K562 (cell line): ENCODE results near the gene VPS11. TPM values are rescaled to one million over a fixed set of nuclear protein-coding genes. Genes with fewer than 3 reads are reported as not detected.

Experiments used
- BRD4 ChIP-seq: fragments of 200-600 bp; sonication (generic); IDR thresholded peaks from 2 replicates; pipeline ENCODE4 v1.6.1; 2017; ENCODE audit warnings: inconsistent platforms
- FUS ChIP-seq: fragments of 200-400 bp; formaldehyde crosslinking; optimal IDR thresholded peaks from 2 replicates; pipeline ENCODE3; 2017; ENCODE audit warnings: low read depth, low read length
- MCM5 ChIP-seq: fragments of 450-650 bp; IDR thresholded peaks from 2 replicates; pipeline ENCODE4 v1.6.1; 2016; ENCODE audit warnings: low read depth
- PCBP2 ChIP-seq: fragments of 200-400 bp; formaldehyde crosslinking; IDR thresholded peaks from 2 replicates; pipeline ENCODE4 v1.6.1; 2018; ENCODE audit warnings: low read length, low read depth, mild to moderate bottlenecking, moderate library complexity; ENCODE audit not compliant: poor library complexity, severe bottlenecking
- TAF15 ChIP-seq: fragments of 200-400 bp; formaldehyde crosslinking; IDR thresholded peaks from 2 replicates; pipeline ENCODE4 v1.6.1; 2017; ENCODE audit warnings: mild to moderate bottlenecking, low read depth, low read length, moderate library complexity
- ZBTB43 ChIP-seq: sonication (generic); formaldehyde crosslinking; IDR thresholded peaks from 2 replicates; pipeline ENCODE4 v1.8.0; 2023; ENCODE audit warnings: mild to moderate bottlenecking, missing genetic modification reagents
- ZKSCAN8 ChIP-seq: fragments of 200-800 bp; sonication (Bioruptor generic); IDR thresholded peaks from 2 replicates; pipeline ENCODE4 v1.6.1; 2016; ENCODE audit warnings: missing genetic modification characterization, missing compliant biosample characterization
- ZNF174 ChIP-seq: fragments of 250-450 bp; sonication (Bioruptor Pico); IDR thresholded peaks from 2 replicates; pipeline ENCODE4 v1.4.0; 2020; ENCODE audit warnings: mild to moderate bottlenecking
- polyA plus RNA-seq, 8 experiments: library from polyadenylated mRNA; depleted of rRNA in 4 of 8; stranded (reverse) in 5 of 8; unstranded in 3 of 8; fragments of >200 nt; fragmentation: Nextera tagmentation in 2 of 8; fragmentation: Illumina TruSeq in 1 of 8; extraction: Ambion mirVana in 2 of 8; extraction: Trizol in 1 of 8; gene quantifications; 2 replicates each; pipeline versions ENCODE4 v1.2.1 to v1.2.3, GENCODE V29; 2011 to 2014; ENCODE audit warnings: inconsistent platforms in 1 of 8, missing spikeins in 1 of 8
- total RNA-seq, 7 experiments: library from RNA; depleted of rRNA in 6 of 7; stranded (reverse); fragments of >200 nt in 6 of 7; fragmentation: Illumina TruSeq in 2 of 7; extraction: Trizol in 2 of 7; gene quantifications; 2 replicates each; pipeline versions ENCODE4 v1.2.1 to v1.2.3, GENCODE V29; 2011 to 2021; ENCODE audit warnings: low replicate concordance in 1 of 7
- TF ChIP-seq, protein P1 (sequence below): conservative IDR thresholded peaks from 2 replicates; pipeline ENCODE4 v1.6.1; 2011; ENCODE audit warnings: low read depth, mild to moderate bottlenecking, low read length; ENCODE audit not compliant: control insufficient read depth
- TF ChIP-seq, protein P2 (sequence below): IDR thresholded peaks from 2 replicates; pipeline ENCODE4 v1.6.1; 2011; ENCODE audit not compliant: insufficient read length; ENCODE audit errors: extremely low read depth
- TF ChIP-seq, protein P3 (sequence below): sonication (generic); formaldehyde crosslinking; IDR thresholded peaks from 2 replicates; pipeline ENCODE4 v1.8.0; 2022; ENCODE audit warnings: mild to moderate bottlenecking, missing genetic modification reagents, borderline replicate concordance
- TF ChIP-seq, protein P4 (sequence below): fragments of 250-450 bp; sonication (Bioruptor Pico); IDR thresholded peaks from 2 replicates; pipeline ENCODE4 v1.5.0; 2020; ENCODE audit warnings: mild to moderate bottlenecking

VPS11 gene
- total and polyA plus RNA-seq, 9 of the 15 experiments (the other 6 are each of a cell fraction or from before 2014, with no cell fraction given), result 14.1 to 35.5 (median 27.5) TPM

DNA sequence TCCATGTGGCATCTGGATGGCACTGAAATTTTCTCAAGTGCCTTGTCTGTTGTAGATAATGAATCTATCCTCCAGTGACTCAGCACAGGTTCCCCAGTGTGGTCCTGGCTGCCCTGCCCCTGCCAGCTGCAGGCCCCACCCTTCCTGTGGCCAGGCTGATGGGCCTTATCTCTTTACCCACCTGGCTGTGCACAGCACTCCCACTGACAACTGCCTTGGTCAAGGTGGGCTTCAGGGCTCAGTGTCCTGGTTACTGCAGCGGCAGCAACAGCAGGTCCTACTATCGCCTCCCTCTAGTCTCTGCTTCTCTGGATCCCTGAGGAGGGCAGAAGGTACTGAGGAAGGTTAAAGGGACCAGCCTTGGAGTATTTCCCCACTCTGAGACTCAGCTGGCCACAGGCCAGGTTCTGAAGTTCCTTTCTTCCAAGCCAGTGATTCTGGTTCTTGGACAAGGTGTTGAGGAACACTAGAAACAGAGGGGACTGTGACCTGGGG, 20.2 kb downstream of the VPS11 start (continued):
- TF ChIP-seq, protein P1, sequence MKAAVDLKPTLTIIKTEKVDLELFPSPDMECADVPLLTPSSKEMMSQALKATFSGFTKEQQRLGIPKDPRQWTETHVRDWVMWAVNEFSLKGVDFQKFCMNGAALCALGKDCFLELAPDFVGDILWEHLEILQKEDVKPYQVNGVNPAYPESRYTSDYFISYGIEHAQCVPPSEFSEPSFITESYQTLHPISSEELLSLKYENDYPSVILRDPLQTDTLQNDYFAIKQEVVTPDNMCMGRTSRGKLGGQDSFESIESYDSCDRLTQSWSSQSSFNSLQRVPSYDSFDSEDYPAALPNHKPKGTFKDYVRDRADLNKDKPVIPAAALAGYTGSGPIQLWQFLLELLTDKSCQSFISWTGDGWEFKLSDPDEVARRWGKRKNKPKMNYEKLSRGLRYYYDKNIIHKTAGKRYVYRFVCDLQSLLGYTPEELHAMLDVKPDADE, result peak; percentile 97
- TF ChIP-seq ZKSCAN8 (peak; percentile 79), BRD4 (no peak), ZNF174 (no peak), FUS (no peak), TAF15 (no peak), MCM5 (no peak), PCBP2 (no peak), ZBTB43 (no peak)
- TF ChIP-seq, protein P2, sequence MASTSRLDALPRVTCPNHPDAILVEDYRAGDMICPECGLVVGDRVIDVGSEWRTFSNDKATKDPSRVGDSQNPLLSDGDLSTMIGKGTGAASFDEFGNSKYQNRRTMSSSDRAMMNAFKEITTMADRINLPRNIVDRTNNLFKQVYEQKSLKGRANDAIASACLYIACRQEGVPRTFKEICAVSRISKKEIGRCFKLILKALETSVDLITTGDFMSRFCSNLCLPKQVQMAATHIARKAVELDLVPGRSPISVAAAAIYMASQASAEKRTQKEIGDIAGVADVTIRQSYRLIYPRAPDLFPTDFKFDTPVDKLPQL, result no peak
- TF ChIP-seq, protein P3, sequence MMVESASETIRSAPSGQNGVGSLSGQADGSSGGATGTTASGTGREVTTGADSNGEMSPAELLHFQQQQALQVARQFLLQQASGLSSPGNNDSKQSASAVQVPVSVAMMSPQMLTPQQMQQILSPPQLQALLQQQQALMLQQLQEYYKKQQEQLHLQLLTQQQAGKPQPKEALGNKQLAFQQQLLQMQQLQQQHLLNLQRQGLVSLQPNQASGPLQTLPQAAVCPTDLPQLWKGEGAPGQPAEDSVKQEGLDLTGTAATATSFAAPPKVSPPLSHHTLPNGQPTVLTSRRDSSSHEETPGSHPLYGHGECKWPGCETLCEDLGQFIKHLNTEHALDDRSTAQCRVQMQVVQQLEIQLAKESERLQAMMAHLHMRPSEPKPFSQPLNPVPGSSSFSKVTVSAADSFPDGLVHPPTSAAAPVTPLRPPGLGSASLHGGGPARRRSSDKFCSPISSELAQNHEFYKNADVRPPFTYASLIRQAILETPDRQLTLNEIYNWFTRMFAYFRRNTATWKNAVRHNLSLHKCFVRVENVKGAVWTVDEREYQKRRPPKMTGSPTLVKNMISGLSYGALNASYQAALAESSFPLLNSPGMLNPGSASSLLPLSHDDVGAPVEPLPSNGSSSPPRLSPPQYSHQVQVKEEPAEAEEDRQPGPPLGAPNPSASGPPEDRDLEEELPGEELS (CRISPR knock-in tag), result no peak
- TF ChIP-seq, protein P4, sequence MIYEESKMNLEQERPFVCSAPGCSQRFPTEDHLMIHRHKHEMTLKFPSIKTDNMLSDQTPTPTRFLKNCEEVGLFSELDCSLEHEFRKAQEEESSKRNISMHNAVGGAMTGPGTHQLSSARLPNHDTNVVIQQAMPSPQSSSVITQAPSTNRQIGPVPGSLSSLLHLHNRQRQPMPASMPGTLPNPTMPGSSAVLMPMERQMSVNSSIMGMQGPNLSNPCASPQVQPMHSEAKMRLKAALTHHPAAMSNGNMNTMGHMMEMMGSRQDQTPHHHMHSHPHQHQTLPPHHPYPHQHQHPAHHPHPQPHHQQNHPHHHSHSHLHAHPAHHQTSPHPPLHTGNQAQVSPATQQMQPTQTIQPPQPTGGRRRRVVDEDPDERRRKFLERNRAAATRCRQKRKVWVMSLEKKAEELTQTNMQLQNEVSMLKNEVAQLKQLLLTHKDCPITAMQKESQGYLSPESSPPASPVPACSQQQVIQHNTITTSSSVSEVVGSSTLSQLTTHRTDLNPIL (CRISPR knock-in tag), result no peak
